ENCODE measurements around the gene SH3PXD2B. TPM values are rescaled to one million over a fixed set of nuclear protein-coding genes. Genes with fewer than 3 reads are reported as not detected.
A peak's percentile ranks its signal among the peaks of the same experiment; 100 is the strongest.

The SH3PXD2B gene
- polyA plus RNA-seq, 3 donors = 0.19 to 0.77 (median 0.31) TPM

DNA sequence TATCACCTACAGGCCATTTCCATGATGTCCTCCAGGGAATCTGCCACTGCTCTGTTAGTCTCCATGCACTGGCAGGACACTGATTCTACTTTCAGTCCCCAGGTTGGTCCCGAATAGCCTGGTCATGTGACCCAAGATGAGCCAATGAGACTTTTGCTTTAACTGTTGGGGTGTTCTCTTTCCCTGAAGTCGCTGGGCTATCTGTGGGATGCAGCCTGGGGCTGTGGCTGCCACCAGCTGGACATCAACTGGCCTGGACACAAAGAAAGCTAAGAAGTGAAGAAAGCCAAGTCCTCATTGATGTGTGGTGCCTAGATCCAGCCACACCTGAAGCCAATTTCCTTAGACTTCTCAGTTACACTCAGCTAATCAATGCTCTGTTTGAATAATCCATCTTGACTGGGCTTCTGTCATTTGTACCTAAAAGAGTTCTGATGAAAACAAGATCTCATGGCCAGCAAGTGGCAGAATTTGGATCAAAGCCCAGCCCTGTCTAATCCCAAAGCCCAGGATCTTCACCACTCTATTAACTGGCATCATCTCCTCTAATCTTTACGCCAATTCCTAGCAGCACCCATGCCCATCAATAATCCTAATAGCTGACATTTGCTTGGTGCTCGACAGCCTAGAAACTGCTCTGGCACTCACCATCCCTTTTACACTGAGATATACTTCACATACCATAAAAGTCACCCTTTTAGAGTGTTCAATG lies 37.0 kb downstream of the SH3PXD2B start:
- TF ChIP-seq, protein P1, sequence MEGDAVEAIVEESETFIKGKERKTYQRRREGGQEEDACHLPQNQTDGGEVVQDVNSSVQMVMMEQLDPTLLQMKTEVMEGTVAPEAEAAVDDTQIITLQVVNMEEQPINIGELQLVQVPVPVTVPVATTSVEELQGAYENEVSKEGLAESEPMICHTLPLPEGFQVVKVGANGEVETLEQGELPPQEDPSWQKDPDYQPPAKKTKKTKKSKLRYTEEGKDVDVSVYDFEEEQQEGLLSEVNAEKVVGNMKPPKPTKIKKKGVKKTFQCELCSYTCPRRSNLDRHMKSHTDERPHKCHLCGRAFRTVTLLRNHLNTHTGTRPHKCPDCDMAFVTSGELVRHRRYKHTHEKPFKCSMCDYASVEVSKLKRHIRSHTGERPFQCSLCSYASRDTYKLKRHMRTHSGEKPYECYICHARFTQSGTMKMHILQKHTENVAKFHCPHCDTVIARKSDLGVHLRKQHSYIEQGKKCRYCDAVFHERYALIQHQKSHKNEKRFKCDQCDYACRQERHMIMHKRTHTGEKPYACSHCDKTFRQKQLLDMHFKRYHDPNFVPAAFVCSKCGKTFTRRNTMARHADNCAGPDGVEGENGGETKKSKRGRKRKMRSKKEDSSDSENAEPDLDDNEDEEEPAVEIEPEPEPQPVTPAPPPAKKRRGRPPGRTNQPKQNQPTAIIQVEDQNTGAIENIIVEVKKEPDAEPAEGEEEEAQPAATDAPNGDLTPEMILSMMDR (IDR thresholded peaks at IDR 0.05) = no peak
- H3K9ac ChIP-seq (ENCODE audit: insufficient read depth, low read length, poor library complexity, severe bottlenecking) = no peak overlapping the region
- no peaks in the 10 kb centered on the region for H3K36me3 ChIP-seq (replicated peaks in 1 of 2; ENCODE audit: control insufficient read depth in 1 of 2, insufficient read depth in 2 of 2, low read length in 2 of 2)
- H3K4me1 Mint-ChIP-seq = peaks cover 69% of the 10 kb centered on the region
- H3K4me1 ChIP-seq (ENCODE audit: control insufficient read depth in 1 of 2, insufficient read depth in 2 of 2, low read length in 2 of 2) = peaks cover 51 to 62% of the 10 kb centered on the region in 2 donors
- no peak overlapping the region for H3K4me3 Mint-ChIP-seq
- H4K20me1 ChIP-seq (ENCODE audit: insufficient read depth, low read length) = no peaks in the 10 kb centered on the region
- no peak overlapping the region for H3K4me3 ChIP-seq (replicated peaks in 1 of 3; ENCODE audit: low read depth in 2 of 3, low read length in 3 of 3)
- intact Hi-C loops (cut with micrococcal nuclease) = no loop called here
- H3K36me3 Mint-ChIP-seq = peaks cover 2 to 10% of the 10 kb centered on the region in 2 donors
- H3K27me3 Mint-ChIP-seq (ENCODE audit: low read depth in 3 of 3) = peaks cover 2 to 7% (median 3%) of the 10 kb centered on the region in 3 donors
- DNase-seq = no peak
- H3K27me3 ChIP-seq (ENCODE audit: control insufficient read depth in 2 of 2, insufficient read depth in 2 of 2, low read length in 2 of 2) = no peaks in the 10 kb centered on the region
- H3K27ac ChIP-seq (ENCODE audit: low read depth in 1 of 2, low read length in 2 of 2) = no peak overlapping the region
- H2AFZ ChIP-seq (ENCODE audit: insufficient read depth, low read depth, low read length, poor library complexity, severe bottlenecking) = no peak overlapping the region
- H3K9me3 Mint-ChIP-seq = no peaks in the 10 kb centered on the region
- H3K79me2 ChIP-seq (ENCODE audit: insufficient read depth, low read length) = no peaks in the 10 kb centered on the region
- no peaks in the 10 kb centered on the region for H3K9me3 ChIP-seq (replicated peaks in 1 of 2; ENCODE audit: control insufficient read depth in 1 of 2, insufficient read depth in 1 of 2, low read length in 2 of 2)
- 94% methylated on average over 2 of the region's 4 CpGs for WGBS (ENCODE audit: insufficient coverage)
- peak overlapping the region in 1 of 7 donors; percentile 5 for H3K27ac Mint-ChIP-seq
- no peak overlapping the region for H3K4me2 ChIP-seq (replicated peaks; ENCODE audit: extremely low read depth, low read length, poor library complexity, severe bottlenecking)

DNA sequence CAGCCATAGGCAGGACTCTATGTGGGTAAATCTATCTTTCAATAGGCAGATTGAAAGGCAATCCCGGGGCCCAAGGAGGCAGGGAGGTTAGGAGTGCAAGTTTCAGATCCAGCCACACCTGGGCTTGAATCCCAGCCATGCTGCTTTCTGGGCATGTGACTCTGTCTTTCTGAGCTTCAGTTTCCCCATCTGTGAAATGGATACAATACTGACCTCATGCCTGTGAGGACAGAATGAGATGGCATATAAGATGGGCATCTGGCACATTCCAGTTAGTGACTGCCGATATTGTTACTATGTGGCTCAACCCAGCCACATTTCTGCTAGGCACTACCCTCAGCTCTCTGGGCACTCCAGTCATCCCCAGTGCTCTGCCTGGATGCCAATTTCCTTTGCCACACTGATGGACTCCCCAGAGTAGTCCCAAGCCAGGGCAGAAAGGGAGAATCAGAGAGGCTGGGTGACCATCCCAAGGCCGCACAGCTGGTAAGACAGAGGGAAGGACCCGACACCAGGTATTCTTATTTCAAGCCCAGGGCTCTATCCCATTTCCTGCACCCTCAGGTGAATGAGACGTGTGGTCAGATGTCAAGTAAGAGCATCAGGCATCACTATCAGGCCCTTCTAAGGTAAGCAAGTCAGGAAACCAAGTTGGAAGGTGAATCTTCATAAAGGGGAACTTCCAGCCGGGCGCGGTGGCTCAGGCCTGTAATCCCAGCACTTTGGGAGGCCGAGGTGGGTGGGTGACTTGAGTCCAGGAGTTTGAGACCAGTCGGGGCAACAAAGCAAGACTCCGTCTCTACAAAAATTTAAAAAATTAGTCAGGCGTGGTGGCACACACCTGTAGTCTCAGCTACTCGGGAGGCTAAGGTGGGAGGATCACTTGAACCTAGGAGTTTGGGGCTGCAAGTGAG lies 38.7 kb downstream of the SH3PXD2B start:
- intact Hi-C loops (cut with micrococcal nuclease) = no loop called here
- Histone ChIP-seq H3K4me2 (replicated peaks; ENCODE audit: extremely low read depth, low read length, poor library complexity, severe bottlenecking) (no peak overlapping the region), H3K36me3 (replicated peaks in 1 of 2; ENCODE audit: control insufficient read depth in 1 of 2, insufficient read depth in 2 of 2, low read length in 2 of 2) (no peaks in the 10 kb centered on the region), H4K20me1 (ENCODE audit: insufficient read depth, low read length) (no peaks in the 10 kb centered on the region), H3K27ac (ENCODE audit: low read depth in 1 of 2, low read length in 2 of 2) (no peak overlapping the region), H3K9ac (ENCODE audit: insufficient read depth, low read length, poor library complexity, severe bottlenecking) (no peak overlapping the region), H3K4me1 (ENCODE audit: control insufficient read depth in 1 of 2, insufficient read depth in 2 of 2, low read length in 2 of 2) (peaks cover 65 to 74% of the 10 kb centered on the region in 2 donors), H2AFZ (ENCODE audit: insufficient read depth, low read depth, low read length, poor library complexity, severe bottlenecking) (no peak overlapping the region), H3K79me2 (ENCODE audit: insufficient read depth, low read length) (no peaks in the 10 kb centered on the region), H3K9me3 (replicated peaks in 1 of 2; ENCODE audit: control insufficient read depth in 1 of 2, insufficient read depth in 1 of 2, low read length in 2 of 2) (no peaks in the 10 kb centered on the region), H3K27me3 (ENCODE audit: control insufficient read depth in 2 of 2, insufficient read depth in 2 of 2, low read length in 2 of 2) (no peaks in the 10 kb centered on the region), H3K4me3 (replicated peaks in 1 of 3; ENCODE audit: low read depth in 2 of 3, low read length in 3 of 3) (no peak overlapping the region)
- no peak for DNase-seq
- H3K4me1 Mint-ChIP-seq = peaks cover 77% of the 10 kb centered on the region
- TF ChIP-seq, protein P1 (IDR thresholded peaks at IDR 0.05) = no peak
- WGBS (ENCODE audit: insufficient coverage) = 94% methylated on average over 10 of the region's 13 CpGs
- H3K9me3 Mint-ChIP-seq = no peaks in the 10 kb centered on the region
- H3K36me3 Mint-ChIP-seq = peaks cover 1 to 17% of the 10 kb centered on the region in 2 donors
- H3K4me3 Mint-ChIP-seq = no peak overlapping the region
- peaks cover 2 to 8% (median 7%) of the 10 kb centered on the region in 3 donors for H3K27me3 Mint-ChIP-seq (ENCODE audit: low read depth in 3 of 3)
- H3K27ac Mint-ChIP-seq = peak overlapping the region in 3 of 7 donors; percentile 24 to 69 (median 42)

Measured in CD14-positive monocyte (primary cell).